Measurements from ENCODE around the gene CRIM1.

Gene CRIM1

GRCh38 chr2:36459725-36460137 is 104.2 kb downstream of the CRIM1 start:
- DNase-seq, result peak; percentile 30

GRCh38 chr2:36461039-36461681 is 105.6 kb downstream of the CRIM1 start:
- DNase-seq, result no peak

DNA sequence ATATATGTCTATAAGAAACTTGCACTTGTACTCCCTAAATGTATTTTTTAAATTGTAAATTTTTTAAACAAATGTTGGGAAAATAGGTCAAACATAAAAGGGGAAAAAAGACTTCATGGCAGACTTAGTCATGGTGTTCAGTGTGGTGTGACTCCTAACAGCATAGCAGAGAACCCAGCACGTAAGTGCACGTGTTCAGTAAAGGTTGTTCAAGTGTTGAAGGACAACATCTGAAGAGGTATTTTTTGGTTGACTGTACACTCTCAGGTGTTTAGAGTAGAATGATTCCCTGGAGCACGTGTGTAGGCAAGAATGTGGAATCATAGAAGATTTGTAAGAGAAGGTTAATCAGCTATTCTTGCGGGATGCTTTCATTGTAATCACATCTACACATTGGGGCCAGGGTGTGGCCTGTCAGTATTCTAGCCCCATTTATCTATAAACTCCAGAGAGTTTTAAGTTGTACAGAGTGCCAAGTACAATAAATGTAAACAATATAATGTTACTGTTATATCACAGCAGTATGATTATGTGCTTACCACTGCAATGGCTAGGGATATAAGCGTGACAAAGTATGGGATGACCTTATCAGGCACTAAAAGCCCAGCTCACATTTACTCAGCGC is 106.8 kb downstream of the CRIM1 start:
- DNase-seq, result no peak

GRCh38 chr2:36463365-36463764 is 107.8 kb downstream of the CRIM1 start:
- no peak for DNase-seq

- no peak for DNase-seq
These were observed 108.6 kb downstream of the CRIM1 start for GRCh38 chr2:36464006-36464721.

- DNase-seq, result no peak
These were observed 110.6 kb downstream of the CRIM1 start for GRCh38 chr2:36466135-36466534.

DNA sequence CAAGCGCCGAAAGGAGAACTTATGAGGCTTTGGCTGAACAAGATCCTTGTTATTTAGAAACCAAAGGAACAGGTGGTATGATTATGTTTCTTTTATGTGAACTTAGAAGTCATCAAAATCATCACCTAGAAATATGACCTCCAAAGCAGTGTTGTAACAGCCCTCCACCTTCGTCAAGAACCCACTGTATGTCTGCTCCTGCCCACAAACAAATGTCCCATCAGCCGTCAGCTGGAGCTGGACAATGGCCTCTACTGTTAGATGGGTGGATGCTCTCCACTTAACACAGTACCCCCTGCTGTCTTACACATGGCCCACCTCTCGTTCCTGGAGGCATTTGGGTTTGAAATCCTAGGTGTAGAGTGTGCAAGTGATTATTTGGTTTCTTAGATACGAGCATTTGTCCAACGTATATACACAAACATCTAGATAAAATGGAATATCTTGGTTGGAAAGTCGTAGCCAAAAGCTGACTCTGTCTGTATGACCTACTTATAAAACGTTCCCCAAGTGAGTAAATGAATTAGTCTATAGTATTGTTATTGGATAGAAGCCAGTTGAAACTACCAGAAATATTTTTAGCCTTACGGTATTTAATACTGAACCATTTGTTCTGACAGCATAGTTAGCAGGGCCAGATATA is 113.0 kb downstream of the CRIM1 start:
- DNase-seq, result no peak

GRCh38 chr2:36469106-36469477 is 113.5 kb downstream of the CRIM1 start:
- DNase-seq, result no peak

- DNase-seq, result no peak
These were observed 114.1 kb downstream of the CRIM1 start for GRCh38 chr2:36469710-36470109.

DNA sequence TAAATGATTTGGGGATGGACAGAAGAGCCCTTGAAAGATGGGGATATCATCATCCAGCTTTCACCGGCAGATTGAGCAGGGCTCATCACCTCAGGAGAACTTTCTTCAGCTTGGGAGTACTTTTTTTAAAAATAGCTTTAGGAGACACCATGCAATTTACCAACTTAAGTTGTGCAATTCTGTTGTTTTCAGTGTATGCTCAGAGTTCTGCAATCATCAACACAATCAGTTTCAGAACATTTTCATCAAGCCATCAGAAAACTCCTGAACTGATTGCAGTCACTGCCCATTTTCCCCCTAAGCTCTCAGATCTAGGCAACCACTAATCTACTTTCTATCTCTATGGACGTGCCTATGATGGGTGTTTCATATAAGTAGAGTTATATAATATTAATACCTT is 117.7 kb downstream of the CRIM1 start:
- DNase-seq, result no peak

DNA sequence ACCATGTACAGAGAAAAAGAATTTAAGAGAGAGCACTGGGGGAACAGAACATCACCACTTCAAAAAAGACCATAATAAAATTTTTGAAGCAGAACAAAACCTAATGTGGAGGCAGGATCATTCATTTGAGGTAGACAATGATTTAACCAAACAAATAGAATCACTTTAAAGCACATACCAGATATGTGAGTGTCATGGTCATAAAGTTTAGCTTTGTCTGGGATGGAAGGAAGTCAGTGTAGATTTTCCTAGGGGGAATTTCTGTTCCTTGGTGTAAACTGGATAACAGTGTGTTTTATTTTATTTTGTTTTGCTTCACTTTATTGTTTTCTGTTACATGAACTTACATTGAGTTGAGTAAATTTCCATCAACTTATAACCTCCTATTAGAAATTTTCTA is 120.8 kb downstream of the CRIM1 start:
- DNase-seq, result no peak

DNA sequence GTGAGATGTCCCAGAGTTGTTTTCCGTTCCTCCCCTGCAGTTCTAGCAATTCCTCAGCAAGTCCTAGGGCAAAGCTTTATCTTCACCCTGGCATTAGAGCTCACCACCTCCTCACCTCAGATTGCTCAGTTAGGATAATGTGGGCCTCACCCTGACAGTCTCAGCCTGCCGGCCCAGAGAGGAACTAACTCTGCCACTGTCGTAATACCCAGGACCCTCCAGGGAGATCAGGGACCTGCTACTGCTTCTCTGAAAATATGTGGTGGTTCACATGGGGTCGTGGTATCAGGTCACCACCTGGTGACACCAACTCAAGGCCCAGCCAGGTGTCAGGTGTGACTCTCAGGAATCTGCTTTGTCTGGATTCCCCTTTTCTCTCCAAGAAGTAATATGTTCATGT is 121.7 kb downstream of the CRIM1 start:
- no peak for DNase-seq

GRCh38 chr2:36477746-36478145 is 122.2 kb downstream of the CRIM1 start:
- no peak for DNase-seq

DNA sequence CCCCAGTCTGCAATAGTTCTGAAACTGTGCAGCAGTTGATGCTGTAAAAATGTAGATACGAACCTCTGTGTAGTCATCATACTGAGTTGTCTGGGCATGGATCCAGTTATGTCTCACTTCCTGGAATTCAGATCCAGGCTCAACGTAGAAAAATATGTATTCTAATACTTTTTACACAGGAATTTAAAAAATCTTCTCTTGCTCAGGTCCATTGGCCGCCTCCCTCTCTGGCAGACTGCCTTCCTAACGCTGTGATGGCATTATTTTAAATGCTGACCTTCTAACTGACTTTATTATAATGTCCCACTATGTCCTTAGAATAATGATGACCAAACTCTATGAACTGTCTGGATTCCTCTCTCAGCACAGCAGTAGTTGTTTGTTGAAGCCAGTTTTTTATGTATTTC is 122.8 kb downstream of the CRIM1 start:
- DNase-seq, result no peak

- no peak for DNase-seq
These were observed 123.4 kb downstream of the CRIM1 start for GRCh38 chr2:36478999-36479398.

GRCh38 chr2:36479406-36479805 is 123.8 kb downstream of the CRIM1 start:
- DNase-seq, result no peak

- no peak for DNase-seq
These were observed 124.5 kb downstream of the CRIM1 start for GRCh38 chr2:36480028-36480427.

GRCh38 chr2:36480636-36481035 is 125.1 kb downstream of the CRIM1 start:
- DNase-seq, result no peak

DNA sequence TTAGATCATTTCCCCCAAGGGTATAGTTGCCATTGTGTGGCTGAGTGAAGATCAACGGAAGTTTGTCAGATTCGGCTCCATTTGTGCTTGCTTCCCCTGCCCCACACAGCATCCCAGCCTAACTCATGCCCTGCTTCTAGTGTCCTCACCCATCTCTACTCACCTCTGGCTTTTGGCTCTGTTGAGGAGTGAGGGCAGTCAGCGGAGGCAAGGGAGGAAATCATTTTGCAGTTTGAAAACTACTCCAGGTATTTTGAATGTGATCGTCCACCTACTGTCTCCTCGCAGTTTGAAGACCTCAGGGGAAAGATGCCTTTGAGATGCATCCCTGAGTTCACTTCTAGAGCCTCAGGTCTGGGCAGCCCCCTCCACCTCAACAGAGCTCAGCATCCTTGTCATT is 126.1 kb downstream of the CRIM1 start:
- DNase-seq, result no peak

DNA sequence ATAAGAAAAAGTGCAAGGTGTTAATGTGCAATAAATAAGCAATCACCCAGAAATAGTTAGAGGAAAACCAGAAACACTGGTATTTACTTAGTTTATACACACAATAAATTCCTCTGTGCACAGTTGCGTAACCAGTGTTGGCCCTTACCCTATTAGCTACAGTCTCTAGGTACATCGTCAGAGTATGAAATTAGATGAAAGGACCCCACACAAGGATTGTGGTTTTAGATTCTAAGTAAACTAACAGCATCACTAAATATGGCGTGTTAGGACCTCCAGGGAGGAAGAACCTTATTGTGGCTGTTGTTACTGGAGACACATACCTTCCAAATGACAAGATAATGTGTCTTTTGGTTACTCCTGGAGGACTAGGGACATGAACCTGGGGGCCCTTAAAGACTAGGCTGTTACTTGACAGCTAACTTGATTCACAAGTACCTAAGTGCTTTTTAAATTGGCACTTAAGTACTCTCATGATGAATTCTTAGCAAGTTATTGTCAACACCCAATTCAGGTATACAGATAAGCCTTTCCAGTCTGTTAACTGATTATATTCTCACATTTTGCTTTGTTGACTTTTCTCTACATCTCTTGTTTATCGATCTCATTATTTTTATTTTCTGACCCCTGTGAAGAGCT is 127.1 kb downstream of the CRIM1 start:
- no peak for DNase-seq

DNA sequence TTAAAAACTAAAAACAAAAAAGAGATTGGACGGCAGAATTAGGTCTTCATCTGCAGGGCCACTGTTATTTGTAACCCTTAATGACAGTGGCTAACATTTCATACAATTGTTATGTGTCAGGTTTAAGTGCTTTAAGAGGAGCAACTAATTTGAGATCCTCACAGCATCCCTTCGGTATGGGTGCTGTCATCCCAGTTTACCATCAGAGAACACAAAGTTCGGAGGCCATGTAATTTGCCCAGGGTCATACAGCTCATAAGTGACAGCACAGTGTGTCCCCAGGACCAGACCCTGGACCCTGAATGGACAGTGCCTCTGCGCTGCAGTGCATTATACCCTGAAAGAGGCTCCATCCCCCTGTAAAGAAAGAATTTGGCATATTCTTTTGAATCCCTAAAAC is 127.7 kb downstream of the CRIM1 start:
- no peak for DNase-seq

- no peak for DNase-seq
These were observed 128.9 kb downstream of the CRIM1 start for GRCh38 chr2:36484454-36484853.

DNA sequence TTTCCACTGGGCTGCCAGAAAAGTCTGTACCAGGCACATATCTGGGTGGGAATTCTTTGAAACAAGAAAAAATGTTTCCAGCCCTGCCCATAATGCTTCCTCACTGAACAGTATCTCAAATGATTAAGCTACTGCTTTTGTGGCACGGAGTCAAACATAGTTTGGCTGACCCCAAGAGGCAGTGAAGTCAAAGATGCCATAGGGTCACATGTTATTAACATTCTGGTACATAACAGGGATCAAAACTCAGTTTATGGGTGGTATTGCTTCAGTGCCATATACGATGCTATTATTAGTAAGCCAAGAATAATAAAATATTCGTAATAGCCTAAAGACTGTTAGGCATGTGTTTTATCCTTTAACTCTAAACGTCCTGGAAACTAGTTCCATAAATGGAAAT is 129.9 kb downstream of the CRIM1 start:
- DNase-seq, result no peak

All from NCI-H510A (cell line).